DOHH2 (cell line): ENCODE data around the gene RYR2.

Source experiments
- H3F3A ChIP-seq: fragments of 200-600 bp; sonication (generic), shearing (Covaris generic); 2 replicates; pipeline ENCODE4 v1.6.0; 2016; ENCODE audit warnings: antibody characterized with exemption, mild to moderate bottlenecking; ENCODE audit not compliant: control insufficient read depth, insufficient read depth
- H3K27ac ChIP-seq: fragments of 200-600 bp; sonication (generic); 2 replicates; pipeline ENCODE4 v1.5.1; 2014; ENCODE audit warnings: low read depth, mild to moderate bottlenecking, low read length, moderate library complexity
- H3K27me3 ChIP-seq: fragments of 200-600 bp; sonication (generic); 2 replicates; pipeline ENCODE4 v1.6.1; 2014; ENCODE audit warnings: mild to moderate bottlenecking, low read length, mixed read lengths; ENCODE audit not compliant: control insufficient read depth
- H3K36me3 ChIP-seq: fragments of 200-600 bp; sonication (generic); 2 replicates; pipeline ENCODE4 v1.6.1; 2014; ENCODE audit warnings: mild to moderate bottlenecking, low read length, moderate library complexity, mixed read lengths; ENCODE audit not compliant: control insufficient read depth
- H3K4me1 ChIP-seq: fragments of 200-600 bp; sonication (generic); 2 replicates; pipeline ENCODE4 v1.6.1; 2014; ENCODE audit warnings: mild to moderate bottlenecking, low read length, mixed read lengths; ENCODE audit not compliant: control insufficient read depth
- H3K4me2 ChIP-seq: fragments of 200-600 bp; sonication (generic); 2 replicates; pipeline ENCODE4 v1.6.0; 2014; ENCODE audit warnings: mild to moderate bottlenecking, low read length, moderate library complexity
- H3K4me3 ChIP-seq: fragments of 200-600 bp; sonication (generic); 2 replicates; pipeline ENCODE4 v1.5.1; 2014; ENCODE audit warnings: mild to moderate bottlenecking, low read length, mixed read lengths
- H3K79me2 ChIP-seq: fragments of 200-600 bp; sonication (generic); 2 replicates; pipeline ENCODE4 v1.6.1; 2014; ENCODE audit warnings: mild to moderate bottlenecking, low read length, mixed read lengths; ENCODE audit not compliant: control insufficient read depth
- H3K9me2 ChIP-seq: fragments of 200-600 bp; sonication (generic); replicated peaks from 2 replicates; pipeline ENCODE4 v1.6.1; 2014; ENCODE audit warnings: mild to moderate bottlenecking, low read length, mixed read lengths; ENCODE audit not compliant: control insufficient read depth
- H3K9me3 ChIP-seq: fragments of 200-600 bp; sonication (generic); 2 replicates; pipeline ENCODE4 v1.6.1; 2014; ENCODE audit warnings: antibody characterized with exemption, low read length, mixed read lengths; ENCODE audit not compliant: control insufficient read depth, insufficient read depth
- H4K20me1 ChIP-seq: fragments of 200-600 bp; sonication (generic); 2 replicates; pipeline ENCODE4 v1.6.0; 2014; ENCODE audit warnings: low read depth, mild to moderate bottlenecking, antibody characterized with exemption, low read length, moderate library complexity; ENCODE audit not compliant: control insufficient read depth, insufficient read depth
- EZH2phosphoT487 ChIP-seq: fragments of 200-600 bp; sonication (generic); IDR thresholded peaks from 2 replicates; pipeline ENCODE4 v1.6.1; 2017; ENCODE audit warnings: borderline replicate concordance, mild to moderate bottlenecking, antibody characterized with exemption, low read length, moderate library complexity, mixed read lengths
- TF ChIP-seq, protein P1 (sequence below): fragments of 200-600 bp; sonication (generic); IDR thresholded peaks from one replicate; pipeline ENCODE4 v1.5.1; 2014; ENCODE audit warnings: antibody characterized with exemption, mild to moderate bottlenecking, low read depth, low read length; ENCODE audit not compliant: poor library complexity, severe bottlenecking

Gene RYR2

GRCh38 chr1:237393632-237394031 is 351.6 kb downstream of the RYR2 start:
- Histone ChIP-seq H3K79me2 (no peaks in the 10 kb centered on the region), H3K27ac (no peak overlapping the region), H4K20me1 (no peaks in the 10 kb centered on the region), H3K4me3 (no peak overlapping the region), H3K9me3 (no peaks in the 10 kb centered on the region), H3K36me3 (no peaks in the 10 kb centered on the region), H3K4me2 (no peak overlapping the region), H3K9me2 (no peaks in the 10 kb centered on the region; the same call in 1 of the 2 replicates), H3K27me3 (no peaks in the 10 kb centered on the region), H3K4me1 (no peaks in the 10 kb centered on the region), H3F3A (no peaks in the 10 kb centered on the region)
- TF ChIP-seq, protein P1, sequence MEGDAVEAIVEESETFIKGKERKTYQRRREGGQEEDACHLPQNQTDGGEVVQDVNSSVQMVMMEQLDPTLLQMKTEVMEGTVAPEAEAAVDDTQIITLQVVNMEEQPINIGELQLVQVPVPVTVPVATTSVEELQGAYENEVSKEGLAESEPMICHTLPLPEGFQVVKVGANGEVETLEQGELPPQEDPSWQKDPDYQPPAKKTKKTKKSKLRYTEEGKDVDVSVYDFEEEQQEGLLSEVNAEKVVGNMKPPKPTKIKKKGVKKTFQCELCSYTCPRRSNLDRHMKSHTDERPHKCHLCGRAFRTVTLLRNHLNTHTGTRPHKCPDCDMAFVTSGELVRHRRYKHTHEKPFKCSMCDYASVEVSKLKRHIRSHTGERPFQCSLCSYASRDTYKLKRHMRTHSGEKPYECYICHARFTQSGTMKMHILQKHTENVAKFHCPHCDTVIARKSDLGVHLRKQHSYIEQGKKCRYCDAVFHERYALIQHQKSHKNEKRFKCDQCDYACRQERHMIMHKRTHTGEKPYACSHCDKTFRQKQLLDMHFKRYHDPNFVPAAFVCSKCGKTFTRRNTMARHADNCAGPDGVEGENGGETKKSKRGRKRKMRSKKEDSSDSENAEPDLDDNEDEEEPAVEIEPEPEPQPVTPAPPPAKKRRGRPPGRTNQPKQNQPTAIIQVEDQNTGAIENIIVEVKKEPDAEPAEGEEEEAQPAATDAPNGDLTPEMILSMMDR, result no peak
- no peak for TF ChIP-seq EZH2phosphoT487

DNA sequence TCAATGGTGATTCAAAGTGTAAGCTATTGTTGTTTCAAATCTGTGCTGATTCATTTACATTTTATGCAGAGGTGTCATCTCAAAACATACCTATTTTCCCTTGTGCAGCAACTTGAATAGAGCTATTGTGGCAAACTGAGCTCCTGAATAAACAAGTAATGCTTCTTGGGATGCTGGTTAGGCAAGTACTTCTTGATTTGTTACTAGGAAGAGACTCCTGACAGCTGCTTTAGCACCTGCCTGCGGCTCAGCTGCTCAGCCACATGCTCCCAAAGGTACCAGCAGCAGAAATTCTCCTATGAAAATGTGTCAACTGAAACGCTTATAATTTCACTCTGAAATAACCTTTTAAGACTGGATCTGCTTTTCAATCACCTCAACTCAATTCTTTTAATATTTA is 352.3 kb downstream of the RYR2 start:
- no peaks in the 10 kb centered on the region for H4K20me1 ChIP-seq
- H3F3A ChIP-seq, result no peaks in the 10 kb centered on the region
- no peaks in the 10 kb centered on the region; the same call in 1 of the 2 replicates for H3K9me2 ChIP-seq
- H3K9me3 ChIP-seq, result no peaks in the 10 kb centered on the region
- H3K4me1 ChIP-seq, result no peaks in the 10 kb centered on the region
- H3K4me3 ChIP-seq, result no peak overlapping the region
- H3K79me2 ChIP-seq, result no peaks in the 10 kb centered on the region
- no peaks in the 10 kb centered on the region for H3K27me3 ChIP-seq
- no peak overlapping the region for H3K4me2 ChIP-seq
- no peak for TF ChIP-seq EZH2phosphoT487
- TF ChIP-seq, protein P1, result no peak
- no peak overlapping the region for H3K27ac ChIP-seq
- H3K36me3 ChIP-seq, result no peaks in the 10 kb centered on the region

DNA sequence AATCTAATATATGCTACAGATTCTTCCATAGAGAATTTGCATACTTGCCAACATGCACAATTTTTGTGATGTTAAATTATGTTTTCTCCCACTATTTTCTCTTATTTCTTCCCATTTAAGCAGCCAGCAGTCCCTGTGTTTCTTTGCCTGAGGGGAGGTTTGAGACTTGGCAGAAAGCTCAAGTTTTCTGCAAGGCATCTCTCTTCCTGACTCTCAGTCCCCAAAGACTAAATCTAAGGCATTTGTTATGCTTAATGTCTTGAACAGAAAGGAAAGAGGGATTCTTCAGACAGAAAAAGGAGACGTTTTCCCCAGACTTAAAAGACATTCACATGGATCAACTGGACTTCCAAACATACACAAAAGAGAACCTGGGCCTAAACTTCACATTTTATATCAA is 354.4 kb downstream of the RYR2 start:
- H3K27me3 ChIP-seq, result no peaks in the 10 kb centered on the region
- no peaks in the 10 kb centered on the region for H4K20me1 ChIP-seq
- H3K79me2 ChIP-seq, result no peaks in the 10 kb centered on the region
- H3K9me2 ChIP-seq, result no peaks in the 10 kb centered on the region; the same call in 1 of the 2 replicates
- TF ChIP-seq, protein P1, result no peak
- TF ChIP-seq EZH2phosphoT487, result no peak
- H3K27ac ChIP-seq, result no peak overlapping the region
- no peak overlapping the region for H3K4me3 ChIP-seq
- no peak overlapping the region for H3K4me2 ChIP-seq
- no peaks in the 10 kb centered on the region for H3K36me3 ChIP-seq
- H3K9me3 ChIP-seq, result no peaks in the 10 kb centered on the region
- no peaks in the 10 kb centered on the region for H3F3A ChIP-seq
- H3K4me1 ChIP-seq, result no peaks in the 10 kb centered on the region

- Histone ChIP-seq H3K4me3 (no peak overlapping the region), H3K4me1 (no peaks in the 10 kb centered on the region), H3K79me2 (no peaks in the 10 kb centered on the region), H3K27ac (no peak overlapping the region), H3F3A (no peaks in the 10 kb centered on the region), H3K27me3 (no peaks in the 10 kb centered on the region), H3K4me2 (no peak overlapping the region), H3K9me2 (no peaks in the 10 kb centered on the region; the same call in 1 of the 2 replicates), H3K9me3 (no peaks in the 10 kb centered on the region), H4K20me1 (no peaks in the 10 kb centered on the region), H3K36me3 (no peaks in the 10 kb centered on the region)
- no peak for TF ChIP-seq EZH2phosphoT487
- TF ChIP-seq, protein P1, result no peak
Observed at GRCh38 chr1:237398751-237399150, 356.8 kb downstream of the RYR2 start.
